Measurements from ENCODE around the gene RPS6KA2.
A peak's percentile ranks its signal among the peaks of the same experiment; 100 is the strongest.

The RPS6KA2 gene

GRCh38 chr6:166627033-166627874 is at the start of gene RPS6KA2:
TSS of gene RPS6KA2 (minus strand) at chr6:166627251. CDS start at chr6:166627019, 232 bp downstream.
- peak; percentile 100 for DNase-seq

- no peak for DNase-seq
Observed at GRCh38 chr6:166676270-166676860, 49.3 kb upstream of the RPS6KA2 start.

- DNase-seq: no peak
Observed at GRCh38 chr6:166675736-166676135, 48.7 kb upstream of the RPS6KA2 start.

GRCh38 chr6:166673309-166673708 is 46.3 kb upstream of the RPS6KA2 start:
- DNase-seq: no peak

- DNase-seq: no peak
Observed at GRCh38 chr6:166672624-166673206, 45.7 kb upstream of the RPS6KA2 start.

GRCh38 chr6:166672146-166672545 is 45.1 kb upstream of the RPS6KA2 start:
- no peak for DNase-seq

- DNase-seq: no peak
Observed at GRCh38 chr6:166671434-166672081, 44.5 kb upstream of the RPS6KA2 start.

GRCh38 chr6:166670894-166671293 is 43.8 kb upstream of the RPS6KA2 start:
- DNase-seq: no peak

GRCh38 chr6:166670013-166670412 is 43.0 kb upstream of the RPS6KA2 start:
- DNase-seq: no peak

GRCh38 chr6:166667796-166668610 is 41.0 kb upstream of the RPS6KA2 start:
- no peak for DNase-seq

- DNase-seq: no peak
Observed at GRCh38 chr6:166664135-166664534, 37.1 kb upstream of the RPS6KA2 start.

- no peak for DNase-seq
Observed at GRCh38 chr6:166663568-166663967, 36.5 kb upstream of the RPS6KA2 start.

- DNase-seq: no peak
Observed at GRCh38 chr6:166662690-166663089, 35.6 kb upstream of the RPS6KA2 start.

GRCh38 chr6:166661327-166662085 is 34.5 kb upstream of the RPS6KA2 start:
- DNase-seq: no peak

- DNase-seq: no peak
Observed at GRCh38 chr6:166660157-166660688, 33.2 kb upstream of the RPS6KA2 start.

GRCh38 chr6:166659581-166659980 is 32.5 kb upstream of the RPS6KA2 start:
- DNase-seq: no peak

GRCh38 chr6:166658792-166659150 is 31.7 kb upstream of the RPS6KA2 start:
- DNase-seq: no peak

- no peak for DNase-seq
Observed at GRCh38 chr6:166658115-166658791, 31.2 kb upstream of the RPS6KA2 start.

- no peak for DNase-seq
Observed at GRCh38 chr6:166657531-166657930, 30.5 kb upstream of the RPS6KA2 start.

- no peak for DNase-seq
Observed at GRCh38 chr6:166656230-166657151, 29.4 kb upstream of the RPS6KA2 start.
